Right ventricle myocardium inferior (tissue), 1 donor: Measurements from ENCODE around the gene NUDT14. TPM values are rescaled to one million over a fixed set of nuclear protein-coding genes. Genes with fewer than 3 reads are reported as not detected.

Experiments
- ATAC-seq: fragments of 200-7000 bp; cut with Tn5 transposase; one replicate; pipeline ENCODE4 v1.9.1; 2020; ENCODE audit warnings: mild to moderate bottlenecking, moderate library complexity
- DNase-seq: peaks from one replicate; pipeline ENCODE4 v3.0.0; 2021; ENCODE audit errors: missing footprints
- intact Hi-C: fragments of 100-400 bp; cut with DNase I; formaldehyde crosslinking; loops from one replicate; pipeline ENCODE4 v1.11.0; 2022
- total RNA-seq: library from RNA; stranded (reverse); fragmentation: NEBNext Ultra II Directional; extraction: Animal tissue kit (Norgen Biotek cat#: 25700); gene quantifications from one replicate; pipeline ENCODE4 v1.2.1, GENCODE V29; 2021
- donor health status: DM: no; HTN: yes; CAD: no; lungs with severe emphysema.

Gene NUDT14
- total RNA-seq, 1 donor from 2014 or later, result 33.9 TPM

- intact Hi-C loops, result loop anchor here (10.0 kb wide), 1 partner anchor 210 kb away; the partner anchor contains the start of gene AHNAK2
These were observed 3.9 kb upstream of the NUDT14 start for GRCh38 chr14:105185001-105185400.

GRCh38 chr14:105184461-105184860, 3.3 kb upstream of the NUDT14 start:
- no peak for ATAC-seq
- DNase-seq, result no peak
- intact Hi-C loops, result loop anchor here (10.0 kb wide), 1 partner anchor 210 kb away; the partner anchor contains the start of gene AHNAK2

More at GRCh38 chr14:105185001-105185400, 3.9 kb upstream of the NUDT14 start:
- ATAC-seq (no peak), DNase-seq (no peak)

GRCh38 chr14:105182296-105183020, 1.3 kb upstream of the NUDT14 start:
- DNase-seq (no peak), ATAC-seq (no peak)
- intact Hi-C loops, result loop anchor here (10.0 kb wide), 1 partner anchor 208 kb away; the partner anchor contains the start of gene AHNAK2

GRCh38 chr14:105181549-105182295, 610 bp upstream of the NUDT14 start:
- ATAC-seq, result no peak
- intact Hi-C loops, result loop anchor here (10.0 kb wide), 1 partner anchor 207 kb away; the partner anchor contains the start of gene AHNAK2
- no peak for DNase-seq

GRCh38 chr14:105179191-105179590, 1.9 kb downstream of the NUDT14 start:
- ATAC-seq (no peak), DNase-seq (no peak)
- intact Hi-C loops, result no loop called here

GRCh38 chr14:105178868-105179140, 2.3 kb downstream of the NUDT14 start:
- ATAC-seq (no peak), DNase-seq (no peak)
- intact Hi-C loops, result no loop called here

GRCh38 chr14:105178069-105178867, 2.8 kb downstream of the NUDT14 start:
- intact Hi-C loops, result no loop called here
- DNase-seq (no peak), ATAC-seq (no peak)

- intact Hi-C loops, result no loop called here
- DNase-seq, result no peak
- ATAC-seq, result no peak
These were observed 4.0 kb downstream of the NUDT14 start for GRCh38 chr14:105177082-105177481.

GRCh38 chr14:105176513-105176912, 4.6 kb downstream of the NUDT14 start:
- no peak for ATAC-seq
- intact Hi-C loops, result no loop called here
- no peak for DNase-seq

- no peak for DNase-seq
- no peak for ATAC-seq
- intact Hi-C loops, result no loop called here
These were observed 6.9 kb downstream of the NUDT14 start for GRCh38 chr14:105173901-105174894.

- ATAC-seq (no peak), DNase-seq (no peak)
- intact Hi-C loops, result no loop called here
These were observed 8.0 kb downstream of the NUDT14 start for GRCh38 chr14:105173145-105173544.

- no peak for DNase-seq
- no peak for ATAC-seq
- intact Hi-C loops, result no loop called here
These were observed 8.6 kb downstream of the NUDT14 start for GRCh38 chr14:105172476-105172875.

GRCh38 chr14:105171004-105171673, 10.0 kb downstream of the NUDT14 start:
- intact Hi-C loops, result no loop called here
- DNase-seq, result no peak

GRCh38 chr14:105169776-105170655, 11.1 kb downstream of the NUDT14 start:
- ATAC-seq (no peak), DNase-seq (no peak)
- intact Hi-C loops, result loop anchor here (2.0 to 5.0 kb wide), 2 partner anchors 27 to 78 kb away; no protein-coding TSS in a partner anchor

More at GRCh38 chr14:105171004-105171673, 10.0 kb downstream of the NUDT14 start:
- ATAC-seq, result no peak

GRCh38 chr14:105168979-105169507, 12.1 kb downstream of the NUDT14 start:
- peak; percentile 3 for ATAC-seq
- intact Hi-C loops, result loop anchor here (2.0 to 5.0 kb wide), 2 partner anchors 28 to 77 kb away; no protein-coding TSS in a partner anchor
- no peak for DNase-seq

- DNase-seq, result no peak
- intact Hi-C loops, result loop anchor here (2.0 to 5.0 kb wide), 2 partner anchors 28 to 76 kb away; no protein-coding TSS in a partner anchor
- peak; percentile 43 for ATAC-seq
These were observed 12.6 kb downstream of the NUDT14 start, which contains the start of gene JAG2 for GRCh38 chr14:105168496-105168978. Gene JAG2 (minus strand): TSS chr14:105168776. CDS start chr14:105168420, 356 bp downstream.
